SU-DHL-6 (cell line): ENCODE data around the gene FIBIN.
"Not testable (repeated sequence)": the region's sequence is repeated elsewhere in the genome, so short reads cannot be mapped to it uniquely, and the experiment has no call there.

Experiments used
- H2AFZ ChIP-seq: fragments of 200-600 bp; sonication (generic); 2 replicates; pipeline ENCODE4 v1.6.1; 2014; ENCODE audit warnings: low read depth, mild to moderate bottlenecking, moderate library complexity, mixed read lengths, antibody characterized with exemption, low read length; ENCODE audit not compliant: severe bottlenecking
- H3F3A ChIP-seq: fragments of 200-600 bp; shearing (Covaris generic); 2 replicates; pipeline ENCODE4 v1.6.0; 2016; ENCODE audit warnings: antibody characterized with exemption, mild to moderate bottlenecking; ENCODE audit not compliant: insufficient read depth
- H3K27ac ChIP-seq: fragments of 200-600 bp; sonication (generic); 2 replicates; pipeline ENCODE4 v1.5.1; 2016; ENCODE audit warnings: low read depth, mild to moderate bottlenecking, low read length, moderate library complexity, mixed read lengths
- H3K27me3 ChIP-seq: fragments of 200-600 bp; sonication (generic), shearing (Covaris generic); 2 replicates; pipeline ENCODE4 v1.6.0; 2014; ENCODE audit warnings: mild to moderate bottlenecking, low read length
- H3K36me3 ChIP-seq: fragments of 200-600 bp; sonication (generic); 2 replicates; pipeline ENCODE4 v1.6.1; 2014; ENCODE audit warnings: mild to moderate bottlenecking, low read length, mixed read lengths
- H3K4me2 ChIP-seq: fragments of 300-600, 200-600 bp; shearing (Covaris generic), sonication (generic); 2 replicates; pipeline ENCODE4 v1.6.0; 2014; ENCODE audit warnings: low read length, low read depth, mild to moderate bottlenecking; ENCODE audit not compliant: poor library complexity, severe bottlenecking
- H3K4me3 ChIP-seq: fragments of 200-600 bp; sonication (generic); 2 replicates; pipeline ENCODE4 v1.5.1; 2014; ENCODE audit warnings: antibody characterized with exemption, low read length, mild to moderate bottlenecking, mixed read lengths; ENCODE audit not compliant: insufficient read depth, poor library complexity, severe bottlenecking
- H3K79me2 ChIP-seq: fragments of 200-600 bp; sonication (generic); 2 replicates; pipeline ENCODE4 v1.6.1; 2014; ENCODE audit warnings: mild to moderate bottlenecking, low read length, moderate library complexity; ENCODE audit not compliant: insufficient read depth
- H3K9ac ChIP-seq: fragments of 200-600 bp; sonication (generic); 2 replicates; pipeline ENCODE4 v1.7.0; 2014; ENCODE audit warnings: mild to moderate bottlenecking, low read length
- H3K9me2 ChIP-seq: fragments of 200-600 bp; sonication (generic); replicated peaks from 2 replicates; pipeline ENCODE4 v1.6.1; 2014; ENCODE audit warnings: low read length; ENCODE audit not compliant: insufficient read depth
- H3K9me3 ChIP-seq: fragments of 200-600 bp; sonication (generic); 2 replicates; pipeline ENCODE4 v1.6.1; 2014; ENCODE audit warnings: low read length, mixed read lengths; ENCODE audit not compliant: insufficient read depth
- H4K20me1 ChIP-seq: fragments of 200-600 bp; sonication (generic); 2 replicates; pipeline ENCODE4 v1.6.1; 2014; ENCODE audit warnings: low read depth, mild to moderate bottlenecking, antibody characterized with exemption, low read length, moderate library complexity, mixed read lengths
- CTCF ChIP-seq: fragments of 200-600 bp; sonication (generic); IDR thresholded peaks from one replicate; pipeline ENCODE4 v1.5.1; 2017; ENCODE audit warnings: antibody characterized with exemption, mild to moderate bottlenecking, low read length, moderate library complexity; ENCODE audit not compliant: insufficient read depth, poor library complexity, severe bottlenecking
- EZH2phosphoT487 ChIP-seq: fragments of 200-600 bp; sonication (generic), shearing (Covaris generic); conservative IDR thresholded peaks from 2 replicates; pipeline ENCODE4 v1.6.1; 2018; ENCODE audit warnings: mild to moderate bottlenecking, antibody characterized with exemption, low read length, moderate library complexity, mixed read lengths

Gene FIBIN

GRCh38 chr11:26960281-26960680 is 33.6 kb upstream of the FIBIN start:
- TF ChIP-seq EZH2phosphoT487 = no peak
- TF ChIP-seq CTCF = no peak
- Histone ChIP-seq H3F3A (no peaks in the 10 kb centered on the region), H3K9ac (no peak overlapping the region), H2AFZ (no peak overlapping the region), H3K27ac (no peak overlapping the region), H4K20me1 (no peaks in the 10 kb centered on the region), H3K9me3 (no peaks in the 10 kb centered on the region), H3K9me2 (no peaks in the 10 kb centered on the region), H3K36me3 (no peaks in the 10 kb centered on the region), H3K4me2 (no peak overlapping the region), H3K79me2 (no peaks in the 10 kb centered on the region), H3K4me3 (no peak overlapping the region), H3K27me3 (no peaks in the 10 kb centered on the region)

GRCh38 chr11:26963764-26964163 is 30.1 kb upstream of the FIBIN start:
- H3K27me3 ChIP-seq = no peaks in the 10 kb centered on the region
- no peak overlapping the region for H3K4me3 ChIP-seq
- TF ChIP-seq EZH2phosphoT487 (no peak), CTCF (no peak)
- H3K9me3 ChIP-seq = no peaks in the 10 kb centered on the region
- H3K9me2 ChIP-seq = no peaks in the 10 kb centered on the region
- no peaks in the 10 kb centered on the region for H3K36me3 ChIP-seq
- no peak overlapping the region for H3K9ac ChIP-seq
- no peak overlapping the region for H3K27ac ChIP-seq
- no peaks in the 10 kb centered on the region for H4K20me1 ChIP-seq
- no peak overlapping the region for H2AFZ ChIP-seq
- H3K4me2 ChIP-seq = no peak overlapping the region
- no peaks in the 10 kb centered on the region for H3K79me2 ChIP-seq
- H3F3A ChIP-seq = no peaks in the 10 kb centered on the region

- no peak overlapping the region for H3K9ac ChIP-seq
- no peak overlapping the region for H3K4me2 ChIP-seq
Measured at GRCh38 chr11:26964339-26964738, 29.6 kb upstream of the FIBIN start.

GRCh38 chr11:26964847-26965485 is 28.9 kb upstream of the FIBIN start:
- not testable (repeated sequence) for H3K9ac ChIP-seq

More at GRCh38 chr11:26964339-26964738, 29.6 kb upstream of the FIBIN start:
- Histone ChIP-seq H3F3A (no peaks in the 10 kb centered on the region), H3K4me3 (no peak overlapping the region), H3K27ac (no peak overlapping the region), H3K36me3 (no peaks in the 10 kb centered on the region), H3K9me2 (no peaks in the 10 kb centered on the region), H3K9me3 (no peaks in the 10 kb centered on the region), H3K79me2 (no peaks in the 10 kb centered on the region), H4K20me1 (no peaks in the 10 kb centered on the region), H2AFZ (no peak overlapping the region), H3K27me3 (no peaks in the 10 kb centered on the region)
- TF ChIP-seq CTCF (no peak), EZH2phosphoT487 (no peak)

More at GRCh38 chr11:26964847-26965485, 28.9 kb upstream of the FIBIN start:
- not testable (repeated sequence) for H3K79me2 ChIP-seq, H3K9me3 ChIP-seq, H3K27ac ChIP-seq, H3K9me2 ChIP-seq, H3K4me2 ChIP-seq, H2AFZ ChIP-seq, H4K20me1 ChIP-seq, H3F3A ChIP-seq, H3K4me3 ChIP-seq, H3K27me3 ChIP-seq, H3K36me3 ChIP-seq
